Measurements from ENCODE around the gene FAM50A. TPM values are rescaled to one million over a fixed set of nuclear protein-coding genes. Genes with fewer than 3 reads are reported as not detected.

The FAM50A gene
- total RNA-seq, 1 donor from 2014 or later = 88.5 TPM

DNA sequence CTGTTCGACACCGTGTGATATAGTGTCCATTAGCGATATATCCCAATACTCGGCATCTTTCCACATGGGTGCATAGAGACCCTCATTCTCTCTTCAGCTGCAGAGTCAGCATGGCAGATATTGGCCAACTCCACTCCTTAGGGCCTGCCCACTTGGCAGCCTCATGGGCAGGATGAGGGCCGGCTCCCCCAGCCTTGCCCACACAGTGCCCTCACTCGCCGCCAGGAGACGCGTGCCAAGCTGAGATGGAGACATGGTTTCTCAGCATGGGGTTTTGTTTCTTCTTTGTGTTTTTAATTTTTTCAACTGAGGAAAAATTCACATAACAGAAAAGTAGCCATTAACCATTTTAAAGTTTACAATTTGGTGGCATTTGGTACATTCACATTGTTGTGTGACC is 8.9 kb downstream of the FAM50A start:
- TF ChIP-seq, protein P1, sequence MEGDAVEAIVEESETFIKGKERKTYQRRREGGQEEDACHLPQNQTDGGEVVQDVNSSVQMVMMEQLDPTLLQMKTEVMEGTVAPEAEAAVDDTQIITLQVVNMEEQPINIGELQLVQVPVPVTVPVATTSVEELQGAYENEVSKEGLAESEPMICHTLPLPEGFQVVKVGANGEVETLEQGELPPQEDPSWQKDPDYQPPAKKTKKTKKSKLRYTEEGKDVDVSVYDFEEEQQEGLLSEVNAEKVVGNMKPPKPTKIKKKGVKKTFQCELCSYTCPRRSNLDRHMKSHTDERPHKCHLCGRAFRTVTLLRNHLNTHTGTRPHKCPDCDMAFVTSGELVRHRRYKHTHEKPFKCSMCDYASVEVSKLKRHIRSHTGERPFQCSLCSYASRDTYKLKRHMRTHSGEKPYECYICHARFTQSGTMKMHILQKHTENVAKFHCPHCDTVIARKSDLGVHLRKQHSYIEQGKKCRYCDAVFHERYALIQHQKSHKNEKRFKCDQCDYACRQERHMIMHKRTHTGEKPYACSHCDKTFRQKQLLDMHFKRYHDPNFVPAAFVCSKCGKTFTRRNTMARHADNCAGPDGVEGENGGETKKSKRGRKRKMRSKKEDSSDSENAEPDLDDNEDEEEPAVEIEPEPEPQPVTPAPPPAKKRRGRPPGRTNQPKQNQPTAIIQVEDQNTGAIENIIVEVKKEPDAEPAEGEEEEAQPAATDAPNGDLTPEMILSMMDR (IDR thresholded peaks at IDR 0.05; ENCODE audit: insufficient read depth, low read length, severe bottlenecking) = no peak
- Histone ChIP-seq H3K4me3 (ENCODE audit: low read depth, low read length) (no peak overlapping the region), H3K27me3 (ENCODE audit: control insufficient read depth, insufficient read depth, low read length) (no peaks in the 10 kb centered on the region), H3K36me3 (ENCODE audit: control insufficient read depth, insufficient read depth, low read length) (peaks cover 10% of the 10 kb centered on the region)
- DNase-seq (ENCODE audit: low read depth) (no peak), FAIRE-seq (no peak)

DNA sequence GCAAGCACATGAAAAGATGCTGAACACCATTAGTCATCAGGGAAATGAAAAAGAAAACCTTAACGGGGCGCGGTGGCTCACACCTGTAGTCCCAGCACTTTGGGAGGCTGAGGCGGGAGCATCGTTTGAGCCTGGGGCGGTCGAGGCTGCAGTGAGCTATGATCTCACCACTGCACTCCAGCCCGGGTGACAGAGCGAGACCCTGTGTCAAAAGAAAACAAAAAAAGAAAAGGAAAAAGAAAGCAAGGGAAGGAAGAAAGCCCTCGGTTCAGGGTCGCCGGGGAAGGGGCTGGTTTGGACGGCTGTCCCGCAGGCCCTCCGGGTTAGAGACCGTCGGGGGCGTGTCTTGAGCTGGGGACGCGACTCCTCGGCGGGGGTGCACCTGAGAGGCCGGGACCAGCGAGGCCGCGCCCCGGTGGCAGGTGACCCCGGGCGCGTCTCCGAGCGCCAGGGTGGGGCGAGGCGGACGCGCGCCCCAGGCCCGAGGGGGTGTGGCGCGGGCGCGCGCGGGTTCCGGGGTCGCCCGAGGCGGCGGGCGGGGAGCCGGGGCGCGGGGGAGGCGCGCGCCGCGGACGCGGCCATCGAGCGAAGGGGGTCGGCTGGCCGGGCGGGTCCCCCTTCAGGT is 13.7 kb downstream of the FAM50A start:
- H3K4me3 ChIP-seq (ENCODE audit: low read depth, low read length) = peak overlapping the region; percentile 71
- FAIRE-seq (no peak), DNase-seq (ENCODE audit: low read depth) (peak; percentile 60)
- peaks cover 6% of the 10 kb centered on the region for H3K36me3 ChIP-seq (ENCODE audit: control insufficient read depth, insufficient read depth, low read length)
- TF ChIP-seq, protein P1 (IDR thresholded peaks at IDR 0.05; ENCODE audit: insufficient read depth, low read length, severe bottlenecking) = no peak
- H3K27me3 ChIP-seq (ENCODE audit: control insufficient read depth, insufficient read depth, low read length) = no peaks in the 10 kb centered on the region

DNA sequence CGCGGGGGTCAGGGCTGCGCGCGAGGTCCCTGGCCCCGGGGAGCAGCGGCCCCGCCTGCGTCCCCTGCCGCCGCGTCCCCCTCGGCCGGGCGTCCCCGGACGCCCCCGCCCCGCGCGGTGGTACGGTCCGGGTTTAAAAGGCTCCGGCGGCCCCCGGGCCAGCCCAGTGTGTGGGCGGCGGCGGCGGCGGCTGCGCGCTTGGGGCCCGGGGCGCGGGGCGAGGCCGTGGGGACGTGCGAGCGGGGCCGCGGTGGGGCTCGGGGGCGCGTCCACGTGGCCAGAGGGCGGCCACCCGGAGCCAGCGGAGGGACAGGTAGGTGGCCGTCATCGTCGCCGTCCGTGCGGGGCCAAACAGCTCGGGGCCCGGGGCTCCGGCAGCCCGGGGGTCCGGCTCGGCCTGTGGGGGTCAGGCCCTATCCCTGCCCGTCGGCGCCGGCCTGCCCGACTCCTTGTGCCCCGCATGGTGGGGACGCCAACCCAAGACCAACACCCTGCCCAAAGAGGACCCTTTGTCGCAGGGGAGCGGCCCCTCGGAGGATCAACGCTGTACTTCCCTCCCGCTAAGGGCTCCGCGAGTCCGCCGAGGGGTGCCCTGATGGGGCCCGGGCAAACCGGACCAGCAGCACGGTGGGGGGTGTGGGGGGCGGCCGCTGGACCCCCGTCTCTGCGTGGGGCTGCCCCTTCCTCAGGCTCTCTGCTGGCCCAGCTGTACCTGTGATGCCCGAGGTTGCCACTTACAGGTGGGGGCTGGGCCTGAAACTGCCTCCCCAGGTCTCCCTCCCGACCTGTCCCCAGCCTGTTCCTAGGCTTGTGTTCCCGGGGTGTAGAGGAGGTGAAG is 14.4 kb downstream of the FAM50A start, which contains the start of gene PLXNA3:
Gene PLXNA3 (plus strand): TSS at position 166 of the 838 bp plus-strand sequence. CDS start 1,903 bp downstream, outside the sequence.
- no peak for DNase-seq (ENCODE audit: low read depth)
- Histone ChIP-seq H3K27me3 (ENCODE audit: control insufficient read depth, insufficient read depth, low read length) (no peaks in the 10 kb centered on the region), H3K4me3 (ENCODE audit: low read depth, low read length) (peak within 1 kb of the TSS; percentile 71), H3K36me3 (ENCODE audit: control insufficient read depth, insufficient read depth, low read length) (peaks cover 10% of the 10 kb centered on the region)
- FAIRE-seq = no peak
- TF ChIP-seq, protein P1 (IDR thresholded peaks at IDR 0.05; ENCODE audit: insufficient read depth, low read length, severe bottlenecking) = no peak

DNA sequence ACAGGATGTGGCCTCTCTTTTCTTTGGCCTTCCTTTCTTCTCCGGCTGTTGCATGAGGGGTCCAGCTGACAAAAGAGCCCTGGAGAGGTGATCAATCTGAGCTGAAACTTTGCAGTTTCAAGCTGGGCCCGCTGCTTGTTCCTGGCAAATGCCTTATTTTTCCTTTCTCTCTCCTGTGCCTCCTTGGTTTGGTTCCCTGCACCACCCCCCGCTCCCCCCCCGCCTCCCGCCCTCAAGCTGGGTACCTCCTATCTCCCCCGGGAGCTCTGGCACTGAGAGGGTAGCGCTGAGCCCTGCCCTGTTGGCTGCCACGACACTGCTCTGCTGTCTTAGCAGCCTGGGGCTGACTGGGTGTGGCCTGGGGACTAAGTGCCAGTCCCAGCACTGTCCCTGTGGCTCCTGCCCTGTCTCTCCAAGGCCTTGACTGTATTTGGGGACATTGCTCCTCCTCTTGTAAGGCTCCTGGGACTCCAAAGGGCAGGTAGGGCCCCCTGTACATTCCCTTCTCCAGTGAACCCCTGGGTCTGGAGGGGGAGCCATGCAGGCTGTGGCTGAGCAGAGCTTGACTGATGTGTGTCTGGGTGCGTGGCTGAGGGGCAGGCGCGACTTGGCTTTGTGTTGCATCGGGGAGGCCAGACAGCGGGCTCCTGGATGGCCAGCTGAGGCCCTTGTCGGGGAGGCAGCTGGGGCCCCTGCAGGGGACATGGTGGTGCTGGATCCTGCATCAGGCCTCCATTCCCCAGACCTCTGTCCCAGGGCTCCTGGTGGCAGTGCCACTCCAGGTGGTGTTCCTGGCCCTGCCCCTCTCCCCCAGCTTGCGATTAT is 15.2 kb downstream of the FAM50A start:
- no peak for DNase-seq (ENCODE audit: low read depth)
- Histone ChIP-seq H3K36me3 (ENCODE audit: control insufficient read depth, insufficient read depth, low read length) (peaks cover 11% of the 10 kb centered on the region), H3K4me3 (ENCODE audit: low read depth, low read length) (peak overlapping the region; percentile 71), H3K27me3 (ENCODE audit: control insufficient read depth, insufficient read depth, low read length) (no peaks in the 10 kb centered on the region)
- TF ChIP-seq, protein P1 (IDR thresholded peaks at IDR 0.05; ENCODE audit: insufficient read depth, low read length, severe bottlenecking) = no peak
- no peak for FAIRE-seq

DNA sequence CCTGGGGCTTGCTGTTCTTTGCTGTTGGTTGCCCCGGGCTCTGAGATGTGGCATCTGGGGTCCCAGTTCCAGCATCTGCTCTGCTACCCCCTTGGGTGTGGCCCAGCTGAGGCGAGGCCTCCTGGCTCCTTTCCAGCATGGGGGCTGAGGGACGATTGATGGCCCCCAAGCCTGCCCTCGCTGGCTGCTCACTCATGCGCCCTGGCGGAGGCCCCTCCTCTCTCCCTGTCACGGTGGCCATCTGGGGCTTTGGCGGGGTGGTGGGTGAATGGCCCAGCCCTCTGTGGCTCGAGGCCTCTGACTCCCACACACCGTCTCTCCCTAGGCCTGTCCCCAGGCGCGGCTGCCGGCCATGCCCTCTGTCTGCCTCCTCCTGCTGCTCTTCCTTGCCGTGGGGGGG is 15.9 kb downstream of the FAM50A start:
- DNase-seq (ENCODE audit: low read depth) (no peak), FAIRE-seq (no peak)
- TF ChIP-seq, protein P1 (IDR thresholded peaks at IDR 0.05; ENCODE audit: insufficient read depth, low read length, severe bottlenecking) = no peak
- Histone ChIP-seq H3K4me3 (ENCODE audit: low read depth, low read length) (no peak overlapping the region), H3K36me3 (ENCODE audit: control insufficient read depth, insufficient read depth, low read length) (peaks cover 14% of the 10 kb centered on the region), H3K27me3 (ENCODE audit: control insufficient read depth, insufficient read depth, low read length) (no peaks in the 10 kb centered on the region)

Measured in bronchial epithelial cell (primary cell).